Astrocyte of the cerebellum (primary cell): ENCODE measurements around the gene DNAJC5G.
A peak's percentile ranks its signal among the peaks of the same experiment; 100 is the strongest.
"Not testable (repeated sequence)": the region's sequence is repeated elsewhere in the genome, so short reads cannot be mapped to it uniquely, and the experiment has no call there.

ENCODE experiments used
- DNase-seq: peaks from one replicate; pipeline ENCODE4 v3.0.0-alpha.2; 2011; ENCODE audit warnings: low read depth
- H3K4me3 ChIP-seq: 2 replicates; pipeline ENCODE4 v1.5.1; 2011; ENCODE audit warnings: mild to moderate bottlenecking, low read depth, low read length, moderate library complexity
- CTCF ChIP-seq: IDR thresholded peaks from 2 replicates; pipeline ENCODE4 v1.5.1; 2012; ENCODE audit warnings: low read length, low read depth, moderate library complexity, mild to moderate bottlenecking; ENCODE audit errors: missing control alignments
- in situ Hi-C: cut with HindIII; loops from 2 replicates; pipeline ENCODE4 v1.10.0; 2017; ENCODE audit warnings: low sequenced_read_pairs

Gene DNAJC5G

DNA sequence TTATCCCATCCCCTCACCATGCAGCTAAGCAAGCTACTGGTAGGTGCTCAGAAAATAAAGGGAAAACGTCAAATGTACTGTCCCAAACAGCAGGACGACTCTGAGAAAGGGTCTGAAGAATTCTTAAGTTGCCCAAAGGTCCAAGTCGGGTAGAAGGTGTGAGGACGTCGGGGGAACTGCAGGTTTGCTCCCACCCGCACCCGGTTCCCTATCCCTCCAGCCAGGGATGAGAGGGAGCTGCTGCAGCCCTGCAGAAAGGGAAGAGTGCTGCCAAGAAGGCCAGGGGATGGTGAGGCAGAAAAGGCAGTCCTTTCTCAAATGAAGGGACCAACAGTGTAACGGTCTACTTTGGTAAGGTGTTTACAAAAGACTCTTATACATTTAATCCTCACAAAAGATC lies 39.9 kb downstream of the DNAJC5G start:
- no peak for DNase-seq
- no peak overlapping the region for H3K4me3 ChIP-seq
- TF ChIP-seq CTCF = no peak
- in situ Hi-C loops = no loop called here

DNA sequence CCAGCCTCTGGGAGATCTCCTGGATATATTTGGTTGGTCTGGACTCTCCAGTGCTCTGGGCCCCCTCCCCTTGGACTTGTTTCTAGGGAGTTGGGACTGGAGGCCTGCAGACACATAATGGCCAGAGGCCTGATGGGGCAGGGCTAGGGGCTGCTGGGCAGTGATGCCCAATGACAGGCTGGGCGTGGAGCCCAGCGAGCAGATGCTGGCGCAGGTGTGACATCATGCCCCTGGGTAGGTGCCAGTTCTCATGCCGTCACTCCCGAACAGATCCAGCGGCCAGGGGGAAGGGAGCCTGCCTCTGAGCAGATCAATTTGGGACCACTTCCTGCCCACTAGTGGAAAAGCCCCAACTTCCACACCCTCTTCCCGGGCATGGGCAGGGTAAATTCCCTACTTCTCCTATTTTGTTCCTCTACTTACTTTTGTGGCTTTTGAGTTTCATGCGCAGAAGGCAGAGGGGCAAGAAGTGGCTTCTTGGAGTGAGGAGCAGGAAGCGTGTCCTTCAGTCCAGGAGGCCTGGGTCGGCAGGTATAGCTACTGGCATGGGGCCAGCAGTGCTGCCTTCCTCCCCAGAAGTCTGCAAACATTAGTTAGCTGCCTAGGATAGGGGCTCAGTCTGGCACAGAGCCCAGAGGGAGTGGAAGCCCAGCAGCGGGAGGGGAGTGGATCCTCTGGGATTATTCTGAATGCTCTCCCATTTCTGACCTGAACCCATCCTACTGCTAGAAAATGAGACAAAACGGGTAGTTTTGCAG lies 41.6 kb downstream of the DNAJC5G start:
- H3K4me3 ChIP-seq = no peak overlapping the region
- in situ Hi-C loops = no loop called here
- DNase-seq = no peak
- no peak for TF ChIP-seq CTCF

GRCh38 chr2:27319839-27320238 lies 44.6 kb downstream of the DNAJC5G start:
- H3K4me3 ChIP-seq, in situ Hi-C loops, DNase-seq: not testable (repeated sequence)

DNA sequence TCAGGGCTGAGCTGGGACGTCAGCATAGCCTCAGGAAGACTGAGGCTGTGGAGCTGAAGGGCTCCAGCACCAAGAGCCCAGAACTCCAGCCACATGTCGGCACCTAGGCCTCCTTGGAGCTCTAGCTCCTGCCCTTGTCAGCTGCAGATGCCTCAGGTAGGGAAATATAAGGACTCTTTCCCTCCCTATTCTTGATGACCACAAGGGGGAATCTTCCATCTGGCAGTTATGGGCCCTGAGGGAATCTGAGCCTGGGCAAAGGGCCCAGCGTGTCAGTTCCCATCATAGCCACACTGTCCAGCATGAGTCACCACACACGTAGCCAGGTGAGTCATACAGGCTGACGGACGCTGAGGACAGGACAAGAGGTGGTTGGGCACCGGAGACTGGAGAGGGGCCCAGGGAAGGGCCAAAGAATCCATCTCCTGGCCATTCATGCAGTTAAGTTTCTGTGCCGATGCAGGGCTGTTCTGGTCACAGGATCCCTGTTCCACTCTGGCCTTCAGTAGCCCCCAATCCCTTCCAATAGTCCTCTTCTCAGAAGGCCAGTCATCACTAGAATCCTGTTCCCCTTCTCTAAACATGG lies 45.8 kb downstream of the DNAJC5G start:
- H3K4me3 ChIP-seq = no peak overlapping the region
- TF ChIP-seq CTCF = peak; percentile 73
- in situ Hi-C loops = no loop called here
- DNase-seq = peak; percentile 98

DNA sequence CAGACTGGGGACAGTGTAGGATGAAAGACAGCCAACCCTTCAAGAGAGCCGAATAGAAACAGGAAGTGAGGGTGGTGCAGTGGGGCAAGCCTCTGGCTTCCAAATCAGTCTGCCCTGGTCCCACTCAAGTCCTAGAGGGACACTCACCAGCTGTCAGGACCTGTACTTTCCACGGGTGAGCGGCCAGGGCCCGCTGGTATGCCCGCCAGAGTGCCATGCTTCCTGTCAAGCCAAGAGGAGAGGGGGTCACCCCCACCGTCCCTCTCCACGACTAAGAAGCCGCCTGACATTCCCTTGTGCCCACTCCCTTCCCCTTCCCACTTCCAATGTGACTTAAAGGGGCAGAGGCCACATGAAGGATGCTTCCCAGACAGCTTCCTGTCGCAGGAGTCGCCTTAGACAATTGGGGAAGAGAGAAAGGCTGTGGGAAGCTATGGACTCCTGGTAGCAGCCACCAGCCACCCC lies 47.1 kb downstream of the DNAJC5G start:
- in situ Hi-C loops = no loop called here
- no peak for TF ChIP-seq CTCF
- H3K4me3 ChIP-seq = peak overlapping the region; percentile 85
- DNase-seq = no peak

DNA sequence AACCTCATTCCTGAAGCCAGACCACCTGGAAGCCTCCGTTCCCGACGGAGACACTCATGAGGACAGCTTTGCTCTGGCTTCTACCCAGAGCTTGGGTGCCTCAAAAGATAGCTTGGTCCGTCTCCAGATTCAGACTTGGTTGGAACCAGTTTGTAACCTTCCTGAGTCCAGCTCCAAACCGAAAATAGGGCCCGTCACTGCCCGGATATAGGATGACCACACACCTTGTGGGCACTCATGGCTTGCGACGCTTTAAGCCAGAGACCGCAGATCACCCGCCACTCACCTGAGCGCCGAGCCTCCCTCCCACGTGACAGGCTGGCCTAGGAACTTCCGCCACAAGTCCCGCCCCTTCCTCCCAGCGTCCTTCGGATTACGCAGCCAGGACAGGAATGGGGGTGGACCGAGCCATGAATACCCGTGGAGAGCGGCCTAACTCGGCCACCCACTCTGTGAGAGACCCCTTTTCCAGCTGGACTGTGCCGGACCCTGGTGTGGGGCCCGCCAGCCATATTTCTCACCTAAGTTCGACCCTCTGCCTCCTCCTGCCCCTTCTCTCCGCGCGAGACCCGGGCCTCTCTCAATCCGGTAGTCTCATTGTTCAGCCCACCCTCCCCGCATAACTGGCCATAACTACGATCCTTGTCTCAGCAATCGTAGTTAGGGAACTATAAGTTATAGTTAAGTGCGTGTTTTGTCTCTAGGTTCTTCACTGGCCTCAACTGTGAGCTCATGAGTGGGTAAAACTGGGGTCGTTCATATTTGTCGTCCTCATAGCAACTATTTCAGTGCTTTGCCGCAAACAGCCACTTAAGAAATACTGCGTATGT lies 47.7 kb downstream of the DNAJC5G start, which contains the start of gene MPV17:
Gene MPV17 (minus strand): TSS at position 332 of the 830 bp plus-strand sequence. CDS start 580 bp downstream, outside the sequence.
- no peak for TF ChIP-seq CTCF
- in situ Hi-C loops = no loop called here
- DNase-seq = peak; percentile 76
- peak within 1 kb of the TSS; percentile 85 for H3K4me3 ChIP-seq
